SK-N-SH (cell line): Measurements from ENCODE around the gene PTPN13. TPM values are rescaled to one million over a fixed set of nuclear protein-coding genes. Genes with fewer than 3 reads are reported as not detected.

Source experiments
- CTCF ChIA-PET: fragments of 300-600, 350-600 bp; formaldehyde crosslinking; extraction: SDS; loops from one replicate; lab custom pipeline; 2021; lab: Yijun Ruan, JAX
- POLR2A ChIA-PET: fragments of 350-600 bp; sonication (Branson Sonifier 250); formaldehyde crosslinking; extraction: SDS; loops from one replicate; lab custom pipeline; 2020; ENCODE audit warnings: antibody characterized with exemption, inconsistent platforms; lab: Yijun Ruan, JAX
- DNase-seq: peaks from one replicate; pipeline ENCODE4 v3.0.0; 2012
- H2AFZ ChIP-seq: fragments of 200-600 bp; sonication (generic); 2 replicates; pipeline ENCODE4 v1.8.1; 2016; ENCODE audit warnings: antibody characterized with exemption, mild to moderate bottlenecking, low read depth
- H3F3A ChIP-seq: fragments of 200-600 bp; sonication (generic); replicated peaks from 2 replicates; pipeline ENCODE3; 2016; ENCODE audit warnings: antibody characterized with exemption, mild to moderate bottlenecking; ENCODE audit not compliant: insufficient read depth
- H3K27ac ChIP-seq, 2 experiments: fragments of 200-500 bp in 1 of 2; fragments of 200-600 bp in 1 of 2; sonication (Bioruptor generic) in 1 of 2; sonication (generic), shearing (Covaris generic) in 1 of 2; 2 replicates each; pipeline versions ENCODE4 v1.5.1 to v1.6.1; 2014 to 2016; ENCODE audit warnings: low read depth in 2 of 2, inconsistent platforms in 1 of 2, low read length in 1 of 2, mild to moderate bottlenecking in 1 of 2, mixed read lengths in 1 of 2
- H3K27me3 ChIP-seq: fragments of 200-600 bp; sonication (generic), shearing (Covaris generic); 2 replicates; pipeline ENCODE4 v1.6.1; 2016; ENCODE audit warnings: mixed run types; ENCODE audit not compliant: insufficient read depth
- H3K36me3 ChIP-seq, 2 experiments: fragments of 200-500 bp in 1 of 2; fragments of 200-600 bp in 1 of 2; sonication (Bioruptor generic) in 1 of 2; sonication (generic) in 1 of 2; replicated peaks in 1 of 2; 2 replicates each; pipeline versions ENCODE3 to v1.5.1; 2014 to 2016; ENCODE audit warnings: low read length in 1 of 2, mild to moderate bottlenecking in 1 of 2; ENCODE audit not compliant: insufficient read depth in 2 of 2, control insufficient read depth in 1 of 2
- H3K4me1 ChIP-seq, 2 experiments: fragments of 200-500 bp in 1 of 2; fragments of 200-600 bp in 1 of 2; sonication (Bioruptor generic) in 1 of 2; sonication (generic), shearing (Covaris generic) in 1 of 2; 2 replicates each; pipeline versions ENCODE4 v1.5.1 to v1.6.1; 2014 to 2016; ENCODE audit warnings: low read depth in 1 of 2, low read length in 1 of 2, mixed run types in 1 of 2; ENCODE audit not compliant: insufficient read depth in 2 of 2, control insufficient read depth in 1 of 2
- H3K4me2 ChIP-seq: fragments of 200-600 bp; sonication (generic), shearing (Covaris generic); 2 replicates; pipeline ENCODE4 v1.6.1; 2017; ENCODE audit warnings: mixed run types
- H3K4me3 ChIP-seq, 2 experiments: fragments of 200-500 bp in 1 of 2; fragments of 200-600 bp in 1 of 2; sonication (Bioruptor generic) in 1 of 2; sonication (generic), shearing (Covaris generic) in 1 of 2; 2 replicates each; pipeline versions ENCODE4 v1.5.1 to v1.8.1; 2014 to 2016; ENCODE audit warnings: low read depth in 2 of 2, inconsistent platforms in 1 of 2, low read length in 1 of 2, mild to moderate bottlenecking in 1 of 2, mixed read lengths in 1 of 2, moderate library complexity in 1 of 2
- H3K79me2 ChIP-seq: fragments of 200-600 bp; sonication (generic); 2 replicates; pipeline ENCODE4 v1.8.1; 2017; ENCODE audit warnings: mild to moderate bottlenecking; ENCODE audit not compliant: insufficient read depth
- H3K9ac ChIP-seq: fragments of 200-600 bp; sonication (generic); 2 replicates; pipeline ENCODE4 v1.6.1; 2017; ENCODE audit warnings: mixed run types
- H3K9me2 ChIP-seq: fragments of 200-600 bp; sonication (generic); 2 replicates; pipeline ENCODE4 v1.6.1; 2017; ENCODE audit warnings: mixed run types
- H3K9me3 ChIP-seq: fragments of 200-600 bp; sonication (generic); 2 replicates; pipeline ENCODE4 v1.6.1; 2017; ENCODE audit warnings: mixed run types, mild to moderate bottlenecking, moderate library complexity
- H4K20me1 ChIP-seq: fragments of 200-600 bp; sonication (generic); 2 replicates; pipeline ENCODE4 v1.6.1; 2017; ENCODE audit warnings: mild to moderate bottlenecking, mixed run types; ENCODE audit not compliant: insufficient read depth
- ELF1 ChIP-seq: IDR thresholded peaks from 2 replicates; pipeline ENCODE4 v1.4.0; 2012
- FOSL2 ChIP-seq: IDR thresholded peaks from 2 replicates; pipeline ENCODE4 v1.4.0; 2012; ENCODE audit warnings: low read depth, mild to moderate bottlenecking, moderate library complexity, borderline replicate concordance
- GABPA ChIP-seq: IDR thresholded peaks from 2 replicates; pipeline ENCODE4 v1.4.0; 2012; ENCODE audit warnings: low read depth, mild to moderate bottlenecking
- GATA2 ChIP-seq: sonication (generic); formaldehyde crosslinking; IDR thresholded peaks from 2 replicates; pipeline ENCODE4 v1.5.0; 2020; ENCODE audit warnings: mild to moderate bottlenecking, missing genetic modification reagents
- IRF3 ChIP-seq: fragments of 150-350 bp; IDR thresholded peaks from 2 replicates; pipeline ENCODE4 v1.6.1; 2016; ENCODE audit warnings: mild to moderate bottlenecking, low read depth, low read length
- JUND ChIP-seq: IDR thresholded peaks from 2 replicates; pipeline ENCODE4 v1.4.0; 2012
- MEF2A ChIP-seq: IDR thresholded peaks from 2 replicates; pipeline ENCODE4 v1.4.0; 2012; ENCODE audit warnings: low read depth, borderline replicate concordance
- MXI1 ChIP-seq: IDR thresholded peaks from 2 replicates; pipeline ENCODE4 v1.6.1; 2012; ENCODE audit warnings: mild to moderate bottlenecking, low read depth, low read length, improper control_type of control experiment
- NFIC ChIP-seq: IDR thresholded peaks from 2 replicates; pipeline ENCODE4 v1.4.0; 2012; ENCODE audit warnings: borderline replicate concordance
- POLR2AphosphoS5 ChIP-seq: IDR thresholded peaks from 2 replicates; pipeline ENCODE4 v1.6.1; 2012; ENCODE audit warnings: low read depth, low read length
- RCOR1 ChIP-seq: fragments of 150-350 bp; IDR thresholded peaks from 2 replicates; pipeline ENCODE4 v1.6.1; 2017; ENCODE audit warnings: antibody characterized with exemption, low read length
- SIN3A ChIP-seq: IDR thresholded peaks from 2 replicates; pipeline ENCODE4 v1.6.1; 2012; ENCODE audit warnings: low read depth, mild to moderate bottlenecking, low read length, moderate library complexity, borderline replicate concordance
- SMC3 ChIP-seq: IDR thresholded peaks from 2 replicates; pipeline ENCODE4 v1.6.1; 2012; ENCODE audit warnings: low read depth, low read length, improper control_type of control experiment
- TAF1 ChIP-seq: IDR thresholded peaks from 2 replicates; pipeline ENCODE4 v1.6.1; 2012; ENCODE audit warnings: low read depth, mild to moderate bottlenecking, low read length, moderate library complexity, borderline replicate concordance
- TCF12 ChIP-seq: IDR thresholded peaks from 2 replicates; pipeline ENCODE4 v1.4.0; 2012
- USF2 ChIP-seq: fragments of 150-350 bp; IDR thresholded peaks from 2 replicates; pipeline ENCODE4 v1.6.1; 2017; ENCODE audit warnings: antibody characterized with exemption, low read length, low read depth, borderline replicate concordance
- YY1 ChIP-seq: IDR thresholded peaks from 2 replicates; pipeline ENCODE4 v1.4.0; 2012; ENCODE audit warnings: low read depth, mild to moderate bottlenecking
- ZBTB33 ChIP-seq: IDR thresholded peaks from 2 replicates; pipeline ENCODE4 v1.4.0; 2012; ENCODE audit warnings: low read depth, borderline replicate concordance
- WGBS: methylation state at CpG from one replicate; pipeline ENCODE4 v1.1.6; 2017; ENCODE audit warnings: low lambda C conversion rate; 5-methylcytosine and 5-hydroxymethylcytosine counted together
- polyA plus RNA-seq, 3 experiments: library from polyadenylated mRNA; depleted of rRNA; stranded (reverse); fragments of >200 nt; gene quantifications; 2 replicates each; pipeline ENCODE4 v1.2.3, GENCODE V29; 2012

The PTPN13 gene
- polyA plus RNA-seq, 1 of the 3 experiments (the other 2 are of a cell fraction): 5.5 TPM

- Histone ChIP-seq H3K9me3 (no peaks in the 10 kb centered on the region), H3K27ac (no peak overlapping the region), H3K36me3 (no peaks in the 10 kb centered on the region), H2AFZ (no peak overlapping the region), H3F3A (no peaks in the 10 kb centered on the region), H3K4me2 (no peak overlapping the region), H3K27me3 (no peaks in the 10 kb centered on the region), H3K9ac (no peak overlapping the region), H3K4me1 (no peaks in the 10 kb centered on the region; a peak in 1 of 4 replicates), H4K20me1 (no peaks in the 10 kb centered on the region), H3K4me3 (no peak overlapping the region), H3K9me2 (no peaks in the 10 kb centered on the region), H3K79me2 (no peaks in the 10 kb centered on the region)
- DNase-seq: no peak
- CTCF ChIA-PET: no interaction called here
- TF ChIP-seq FOSL2 (no peak), RCOR1 (no peak), NFIC (no peak), MEF2A (no peak), JUND (no peak), SIN3A (no peak), MXI1 (no peak), GATA2 (CRISPR knock-in tag) (no peak), TAF1 (no peak), GABPA (no peak), ZBTB33 (no peak), YY1 (no peak), SMC3 (no peak), POLR2AphosphoS5 (no peak), USF2 (no peak), ELF1 (no peak), IRF3 (no peak), TCF12 (no peak)
- POLR2A ChIA-PET: no interaction called here
- 89% methylated on average over 1 of the region's 1 CpG for WGBS
Measured at GRCh38 chr4:86615501-86615900, 21.4 kb downstream of the PTPN13 start.
